ENCODE measurements around the gene NRIP3.
"Not testable (repeated sequence)": the region's sequence is repeated elsewhere in the genome, so short reads cannot be mapped to it uniquely, and the experiment has no call there.

NRIP3 gene

GRCh38 chr11:9015677-9016076 lies 11.9 kb upstream of the NRIP3 start:
- DNase-seq: peak; percentile 75

GRCh38 chr11:9014826-9015225 lies 11.0 kb upstream of the NRIP3 start:
- no peak for DNase-seq

DNA sequence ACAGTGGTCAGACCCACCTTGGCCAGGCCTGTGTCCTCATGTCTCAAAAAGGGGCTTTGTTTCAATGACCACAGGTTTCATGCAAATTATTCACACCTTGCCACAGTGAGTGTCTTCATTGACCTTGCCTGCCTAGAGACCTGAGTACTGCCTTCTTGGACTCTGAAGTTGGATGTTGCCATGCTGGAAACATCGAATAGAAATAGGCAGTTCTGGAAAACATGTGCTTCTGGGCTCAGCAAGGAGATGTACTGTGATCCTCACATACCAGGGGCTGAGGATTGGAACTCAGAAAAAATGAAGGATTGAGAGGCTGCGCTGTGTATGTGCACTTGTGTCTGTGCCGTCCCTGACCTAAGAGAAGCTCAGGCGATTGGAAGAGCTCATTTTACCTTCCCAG lies 9.6 kb upstream of the NRIP3 start:
- no peak for DNase-seq

- DNase-seq: not testable (repeated sequence)
These were observed 5.7 kb upstream of the NRIP3 start for GRCh38 chr11:9009538-9009937.

- no peak for DNase-seq
These were observed 4.9 kb upstream of the NRIP3 start for GRCh38 chr11:9008661-9009060.

GRCh38 chr11:9008011-9008550 lies 4.3 kb upstream of the NRIP3 start:
- DNase-seq: no peak

DNA sequence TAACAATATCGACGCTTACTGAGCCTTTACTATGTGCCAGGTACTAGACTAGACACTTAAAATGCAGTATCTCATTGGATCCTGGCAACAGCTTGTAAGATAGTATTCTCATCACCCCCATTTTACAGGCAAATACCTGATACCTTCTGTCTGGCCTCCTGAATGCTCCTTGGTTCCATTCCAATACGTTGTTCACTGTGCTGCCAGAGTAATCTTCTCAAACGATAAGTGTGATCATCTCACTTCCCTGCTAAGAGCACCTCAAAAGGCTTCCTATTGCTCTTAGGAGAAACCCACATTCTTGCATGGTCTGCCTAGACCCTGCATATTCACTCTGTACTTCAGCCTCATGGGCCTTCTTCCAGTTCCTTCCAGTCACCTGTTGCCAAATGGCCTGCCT lies 1.3 kb upstream of the NRIP3 start:
- DNase-seq: no peak

GRCh38 chr11:9004183-9004926 lies 554 bp upstream of the NRIP3 start:
- DNase-seq: no peak

DNA sequence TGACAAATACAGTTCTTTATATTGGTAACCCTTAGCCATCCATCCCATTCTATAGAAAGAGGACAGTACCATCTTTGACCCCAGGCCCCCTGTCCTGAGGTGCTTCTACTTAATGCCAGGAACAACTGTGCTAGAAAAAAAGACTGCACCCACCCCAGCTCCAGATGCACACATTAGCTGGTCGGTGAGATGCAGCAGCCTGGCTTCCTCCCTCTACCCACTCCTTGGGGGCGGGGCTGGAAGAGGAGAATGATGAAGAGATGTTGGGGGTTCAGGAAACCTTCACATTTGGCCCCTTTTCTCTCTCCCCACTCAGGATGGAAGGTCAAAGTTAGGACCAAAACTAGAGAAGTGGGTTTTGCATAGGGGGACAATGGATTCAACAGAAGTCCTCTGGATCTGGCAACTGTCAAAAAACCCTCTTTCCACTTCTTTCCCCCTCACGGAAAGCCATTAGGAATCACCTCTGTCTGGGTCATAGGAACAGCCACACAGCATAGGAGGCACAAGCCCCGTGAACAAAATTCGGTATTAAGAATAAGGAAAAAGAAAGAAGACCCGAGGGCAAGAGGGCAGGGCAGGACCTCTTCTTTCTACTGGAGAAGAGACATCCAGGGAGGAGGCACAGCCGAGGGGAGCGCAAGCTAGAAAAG lies 755 bp downstream of the NRIP3 start:
- no peak for DNase-seq

GRCh38 chr11:9001736-9002135 lies 2.1 kb downstream of the NRIP3 start:
- peak; percentile 83 for DNase-seq

- DNase-seq: no peak
These were observed 5.8 kb downstream of the NRIP3 start for GRCh38 chr11:8998017-8998416.

DNA sequence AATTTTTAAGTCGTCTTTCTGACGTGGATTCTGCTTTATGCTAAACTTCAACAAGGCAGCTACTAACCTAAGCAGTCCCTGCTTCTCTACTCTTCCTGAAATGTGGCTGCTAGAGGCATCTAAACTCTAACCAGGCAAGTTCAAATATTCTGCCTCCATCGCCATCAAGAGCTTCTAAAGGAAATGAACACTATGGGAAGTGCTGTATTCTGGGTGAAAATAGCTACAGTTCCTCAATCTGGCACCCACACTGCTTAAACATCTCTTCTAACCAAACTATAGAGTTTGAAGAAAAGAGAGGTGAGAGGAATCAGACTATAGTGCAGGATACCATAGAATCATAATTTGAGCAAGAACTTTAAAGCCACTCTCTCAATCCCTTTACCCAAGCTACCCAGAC lies 6.3 kb downstream of the NRIP3 start:
- no peak for DNase-seq

DNA sequence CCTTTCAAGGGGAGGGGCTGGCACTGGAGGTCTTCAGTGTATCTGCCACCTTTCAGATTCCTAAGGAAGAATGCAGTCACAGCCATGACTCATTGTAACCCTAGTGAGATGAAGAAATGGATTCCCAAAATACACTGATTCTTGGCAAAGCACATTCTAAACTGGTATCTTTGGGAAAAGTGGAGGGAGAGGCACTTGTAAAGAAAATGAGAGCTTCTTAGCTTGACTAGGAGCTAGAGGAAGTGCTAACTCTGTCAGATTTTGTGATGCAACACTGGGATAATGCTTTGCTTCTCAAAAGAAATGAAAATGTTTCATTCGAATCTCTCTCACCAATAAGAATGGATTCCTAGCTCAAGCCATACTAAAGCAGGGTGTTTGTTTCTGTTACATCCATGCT lies 14.3 kb downstream of the NRIP3 start:
- peak; percentile 65 for DNase-seq

DNA sequence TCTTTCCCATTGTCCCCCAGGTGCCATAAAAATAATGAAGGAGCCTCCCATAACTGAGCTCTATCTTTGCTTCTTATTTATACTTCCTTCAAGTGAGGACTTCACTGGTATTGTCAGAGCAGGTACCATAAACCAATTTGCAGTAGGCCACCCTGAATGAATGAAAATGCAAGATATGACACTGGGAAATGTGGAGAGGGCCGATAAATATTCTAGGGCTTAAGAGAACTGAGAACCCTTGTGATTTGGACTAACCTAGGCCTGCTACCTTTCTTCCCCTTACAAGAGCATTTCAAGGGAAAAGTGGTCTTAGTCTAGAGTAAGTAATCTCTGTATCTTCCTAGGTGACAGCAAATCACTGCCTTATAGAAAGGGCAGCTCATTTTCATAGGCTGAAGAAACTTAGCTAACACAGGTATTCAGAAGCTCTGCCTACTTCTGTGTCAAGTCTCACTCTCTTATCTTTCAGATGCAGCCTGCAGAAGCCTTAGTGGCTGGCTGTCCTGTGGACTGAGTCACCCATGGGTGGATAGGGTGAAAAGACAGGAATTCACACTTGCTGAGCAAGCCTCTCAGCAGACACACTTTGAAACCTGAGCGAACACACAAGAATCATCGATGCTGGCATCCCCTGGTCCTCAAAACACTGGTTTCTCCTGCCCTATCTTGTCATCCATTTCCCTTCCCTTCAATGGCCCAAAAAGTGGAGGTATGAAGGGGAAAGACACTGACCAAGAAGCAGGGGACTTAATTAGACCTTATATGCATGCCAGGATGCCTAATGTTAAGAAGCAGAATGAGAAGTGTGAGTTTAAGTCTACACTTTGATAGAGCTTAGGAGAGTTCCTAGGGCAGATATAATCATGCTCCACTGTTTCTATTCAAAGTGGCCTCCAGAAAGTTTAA lies 15.2 kb downstream of the NRIP3 start:
- peak; percentile 47 for DNase-seq

GRCh38 chr11:8987446-8987845 lies 16.4 kb downstream of the NRIP3 start:
- DNase-seq: no peak

DNA sequence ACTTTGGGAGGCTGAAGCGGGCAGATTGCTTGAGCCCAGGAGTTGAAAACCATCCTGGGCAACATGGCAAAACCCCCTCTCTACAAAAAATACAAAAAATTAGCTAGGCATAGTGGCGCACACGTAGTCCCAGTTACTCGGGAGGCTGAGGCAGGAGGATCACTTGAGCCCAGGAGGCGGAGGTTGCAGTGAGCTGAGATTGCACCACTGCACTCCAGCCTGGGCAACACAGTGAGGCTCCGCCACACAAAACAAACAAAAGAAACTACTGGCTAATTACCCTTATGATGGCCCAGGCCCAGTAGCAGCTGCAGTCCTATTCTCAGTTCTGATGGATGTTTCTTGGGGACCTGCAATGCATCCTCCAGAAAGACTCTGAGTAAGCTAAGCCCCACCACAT lies 17.0 kb downstream of the NRIP3 start:
- DNase-seq: not testable (repeated sequence)

DNA sequence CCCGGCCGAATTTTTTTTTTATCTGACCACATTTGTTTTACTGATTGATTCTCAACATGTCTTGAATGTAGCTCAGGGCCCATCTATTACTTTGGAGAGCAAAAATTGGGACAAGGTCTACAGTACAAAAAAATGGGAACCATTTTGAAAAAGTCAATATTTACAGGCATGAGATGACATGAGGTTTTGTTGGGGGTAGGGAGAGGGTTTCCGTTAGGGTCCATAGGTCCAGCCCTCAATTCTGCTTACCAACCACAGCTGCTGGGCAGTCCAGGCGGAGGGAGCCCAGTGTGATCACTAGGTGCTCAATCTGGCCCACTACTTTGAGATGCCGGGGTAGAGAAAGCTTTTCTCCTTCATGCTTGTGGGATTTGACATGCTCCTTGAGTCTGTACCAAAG lies 18.3 kb downstream of the NRIP3 start:
- DNase-seq: no peak

DNA sequence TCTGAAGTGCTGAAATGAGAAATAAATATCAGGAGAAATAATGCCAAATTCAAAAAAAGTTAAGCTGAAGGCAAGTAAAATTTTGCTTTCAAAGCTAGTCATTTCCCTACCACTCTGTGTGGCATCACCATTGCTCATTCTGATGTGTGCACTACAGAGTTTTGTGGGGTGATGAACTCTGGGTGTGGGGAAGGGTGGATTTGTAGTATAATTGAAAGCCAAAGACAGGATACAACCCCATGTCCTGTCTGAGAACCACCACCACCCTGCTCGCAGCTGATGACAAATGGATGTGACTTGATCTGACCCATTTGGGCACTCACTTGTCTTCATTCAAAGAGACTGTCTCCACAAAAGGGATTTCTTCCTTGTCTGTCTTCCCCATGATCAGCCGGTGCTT lies 20.2 kb downstream of the NRIP3 start:
- no peak for DNase-seq

GRCh38 chr11:8980485-8980884 lies 23.3 kb downstream of the NRIP3 start:
- no peak for DNase-seq

GRCh38 chr11:8979365-8979764 lies 24.4 kb downstream of the NRIP3 start:
- DNase-seq: not testable (repeated sequence)

DNA sequence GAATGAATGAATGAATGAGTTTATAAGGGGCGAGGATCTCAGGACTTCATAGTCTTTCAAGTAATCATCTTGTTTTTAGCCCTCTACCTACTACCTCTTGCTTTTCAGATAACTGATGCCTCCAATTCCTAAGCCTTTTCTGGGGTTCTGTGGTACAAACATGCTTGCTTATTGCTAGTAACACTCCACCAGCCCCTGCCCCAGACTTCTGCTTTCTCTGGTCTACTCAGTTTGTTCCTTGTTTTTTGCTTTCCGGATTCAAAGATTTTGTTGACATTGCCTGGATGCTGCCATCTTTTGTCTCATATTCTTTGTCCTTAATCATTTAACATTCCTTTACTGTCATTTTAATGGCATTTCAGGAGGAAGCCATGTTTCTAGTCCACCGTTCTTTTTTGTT lies 30.7 kb downstream of the NRIP3 start:
- DNase-seq: no peak

- DNase-seq: no peak
These were observed 31.9 kb downstream of the NRIP3 start for GRCh38 chr11:8971924-8972316.

Data from fibroblast of skin of scalp (primary cell).